CD4-positive, alpha-beta T cell treated with Interleukin-15 for 4 hours (primary cell): ENCODE measurements around the gene SLC25A12.
"Not testable (repeated sequence)": the region's sequence is repeated elsewhere in the genome, so short reads cannot be mapped to it uniquely, and the experiment has no call there.

Source experiments
- DNase-seq: peaks from one replicate; pipeline ENCODE4 v3.0.0-alpha.2; 2020; ENCODE audit warnings: low spot score

SLC25A12 gene

GRCh38 chr2:171791361-171791760, 102.7 kb downstream of the SLC25A12 start:
- no peak for DNase-seq

GRCh38 chr2:171789956-171790355, 104.1 kb downstream of the SLC25A12 start:
- DNase-seq = no peak

- no peak for DNase-seq
Observed at GRCh38 chr2:171788316-171788993, 105.6 kb downstream of the SLC25A12 start.

GRCh38 chr2:171787333-171788072, 106.5 kb downstream of the SLC25A12 start:
- no peak for DNase-seq

GRCh38 chr2:171785450-171785849, 108.6 kb downstream of the SLC25A12 start:
- DNase-seq = no peak

GRCh38 chr2:171778515-171778914, 115.5 kb downstream of the SLC25A12 start:
- no peak for DNase-seq

GRCh38 chr2:171774581-171774980, 119.5 kb downstream of the SLC25A12 start:
- not testable (repeated sequence) for DNase-seq

GRCh38 chr2:171772373-171772772, 121.7 kb downstream of the SLC25A12 start:
- DNase-seq = no peak

- DNase-seq = no peak
Observed at GRCh38 chr2:171771463-171771862, 122.6 kb downstream of the SLC25A12 start.

- no peak for DNase-seq
Observed at GRCh38 chr2:171763602-171764001, 130.4 kb downstream of the SLC25A12 start.

- no peak for DNase-seq
Observed at GRCh38 chr2:171762879-171763573, 131.0 kb downstream of the SLC25A12 start.

GRCh38 chr2:171761176-171761575, 132.9 kb downstream of the SLC25A12 start:
- DNase-seq = not testable (repeated sequence)

- not testable (repeated sequence) for DNase-seq
Observed at GRCh38 chr2:171758762-171759161, 135.3 kb downstream of the SLC25A12 start.

- DNase-seq = no peak
Observed at GRCh38 chr2:171754254-171754939, 139.6 kb downstream of the SLC25A12 start.

- DNase-seq = no peak
Observed at GRCh38 chr2:171747371-171747770, 146.7 kb downstream of the SLC25A12 start.

GRCh38 chr2:171745806-171746205, 148.2 kb downstream of the SLC25A12 start:
- DNase-seq = no peak

- no peak for DNase-seq
Observed at GRCh38 chr2:171745141-171745540, 148.9 kb downstream of the SLC25A12 start.

- no peak for DNase-seq
Observed at GRCh38 chr2:171742760-171743159, 151.3 kb downstream of the SLC25A12 start.

- DNase-seq = no peak
Observed at GRCh38 chr2:171741189-171741588, 152.9 kb downstream of the SLC25A12 start.

GRCh38 chr2:171735991-171736710, 157.9 kb downstream of the SLC25A12 start:
- DNase-seq = no peak
